ENCODE results near the gene USF3. TPM values are rescaled to one million over a fixed set of nuclear protein-coding genes. Genes with fewer than 3 reads are reported as not detected.

The USF3 gene
- total and polyA plus RNA-seq, 2 experiments from 2014 or later, result 10.1 to 23.5 TPM

DNA sequence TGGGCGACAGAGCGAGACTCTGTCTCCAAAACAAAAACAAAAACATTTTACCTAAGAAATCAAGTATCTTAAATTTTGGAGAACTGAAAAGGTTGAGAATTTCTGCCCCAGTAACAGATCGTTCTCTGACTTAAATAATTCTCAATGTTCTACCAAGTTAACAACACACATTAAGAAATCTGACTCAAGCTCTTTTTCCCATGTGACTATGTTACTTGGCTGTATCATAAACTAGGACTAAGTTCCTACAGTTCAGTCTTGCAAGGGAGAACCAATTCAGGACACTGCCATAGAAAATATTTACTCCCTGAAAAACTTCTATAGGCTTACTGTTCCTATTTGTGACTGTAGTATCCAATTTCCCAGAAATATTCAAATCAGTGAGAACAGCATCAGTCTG, 20.9 kb upstream of the USF3 start:
- Mint-ChIP-seq H3K9me3 (no peaks in the 10 kb centered on the region), H3K36me3 (ENCODE audit: low read depth) (peaks cover 37% of the 10 kb centered on the region), H3K4me1 (no peaks in the 10 kb centered on the region), H3K27me3 (ENCODE audit: insufficient read depth, low read depth, poor library complexity) (peaks cover 7% of the 10 kb centered on the region), H3K4me3 (no peak overlapping the region), H3K27ac (no peak overlapping the region)
- H3K4me2 ChIP-seq, result no peak overlapping the region
- no peak overlapping the region for H3K4me3 ChIP-seq
- H2AFZ ChIP-seq, result no peak overlapping the region
- peaks cover 19% of the 10 kb centered on the region; the same call in 1 of the 2 replicates for H3K36me3 ChIP-seq (ENCODE audit: insufficient read depth)
- TF ChIP-seq CREB1 (CRISPR knock-in tag; IDR thresholded peaks at IDR 0.05; ENCODE audit: low read depth) (no peak), EZH2phosphoT487 (IDR thresholded peaks at IDR 0.05; ENCODE audit: unreplicated experiment) (no peak), JUNB (IDR thresholded peaks at IDR 0.05; ENCODE audit: unreplicated experiment) (no peak), POLR2AphosphoS5 (IDR thresholded peaks at IDR 0.05; ENCODE audit: low read depth) (no peak), NANOG (IDR thresholded peaks at IDR 0.05; ENCODE audit: borderline replicate concordance) (no peak), STAT1 (IDR thresholded peaks at IDR 0.05; ENCODE audit: unreplicated experiment) (no peak), EZH2 (IDR thresholded peaks at IDR 0.05; ENCODE audit: low read depth, unreplicated experiment) (no peak)
- TF ChIP-seq, protein P1, sequence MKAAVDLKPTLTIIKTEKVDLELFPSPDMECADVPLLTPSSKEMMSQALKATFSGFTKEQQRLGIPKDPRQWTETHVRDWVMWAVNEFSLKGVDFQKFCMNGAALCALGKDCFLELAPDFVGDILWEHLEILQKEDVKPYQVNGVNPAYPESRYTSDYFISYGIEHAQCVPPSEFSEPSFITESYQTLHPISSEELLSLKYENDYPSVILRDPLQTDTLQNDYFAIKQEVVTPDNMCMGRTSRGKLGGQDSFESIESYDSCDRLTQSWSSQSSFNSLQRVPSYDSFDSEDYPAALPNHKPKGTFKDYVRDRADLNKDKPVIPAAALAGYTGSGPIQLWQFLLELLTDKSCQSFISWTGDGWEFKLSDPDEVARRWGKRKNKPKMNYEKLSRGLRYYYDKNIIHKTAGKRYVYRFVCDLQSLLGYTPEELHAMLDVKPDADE (IDR thresholded peaks at IDR 0.05), result no peak
- TF ChIP-seq, protein P2, sequence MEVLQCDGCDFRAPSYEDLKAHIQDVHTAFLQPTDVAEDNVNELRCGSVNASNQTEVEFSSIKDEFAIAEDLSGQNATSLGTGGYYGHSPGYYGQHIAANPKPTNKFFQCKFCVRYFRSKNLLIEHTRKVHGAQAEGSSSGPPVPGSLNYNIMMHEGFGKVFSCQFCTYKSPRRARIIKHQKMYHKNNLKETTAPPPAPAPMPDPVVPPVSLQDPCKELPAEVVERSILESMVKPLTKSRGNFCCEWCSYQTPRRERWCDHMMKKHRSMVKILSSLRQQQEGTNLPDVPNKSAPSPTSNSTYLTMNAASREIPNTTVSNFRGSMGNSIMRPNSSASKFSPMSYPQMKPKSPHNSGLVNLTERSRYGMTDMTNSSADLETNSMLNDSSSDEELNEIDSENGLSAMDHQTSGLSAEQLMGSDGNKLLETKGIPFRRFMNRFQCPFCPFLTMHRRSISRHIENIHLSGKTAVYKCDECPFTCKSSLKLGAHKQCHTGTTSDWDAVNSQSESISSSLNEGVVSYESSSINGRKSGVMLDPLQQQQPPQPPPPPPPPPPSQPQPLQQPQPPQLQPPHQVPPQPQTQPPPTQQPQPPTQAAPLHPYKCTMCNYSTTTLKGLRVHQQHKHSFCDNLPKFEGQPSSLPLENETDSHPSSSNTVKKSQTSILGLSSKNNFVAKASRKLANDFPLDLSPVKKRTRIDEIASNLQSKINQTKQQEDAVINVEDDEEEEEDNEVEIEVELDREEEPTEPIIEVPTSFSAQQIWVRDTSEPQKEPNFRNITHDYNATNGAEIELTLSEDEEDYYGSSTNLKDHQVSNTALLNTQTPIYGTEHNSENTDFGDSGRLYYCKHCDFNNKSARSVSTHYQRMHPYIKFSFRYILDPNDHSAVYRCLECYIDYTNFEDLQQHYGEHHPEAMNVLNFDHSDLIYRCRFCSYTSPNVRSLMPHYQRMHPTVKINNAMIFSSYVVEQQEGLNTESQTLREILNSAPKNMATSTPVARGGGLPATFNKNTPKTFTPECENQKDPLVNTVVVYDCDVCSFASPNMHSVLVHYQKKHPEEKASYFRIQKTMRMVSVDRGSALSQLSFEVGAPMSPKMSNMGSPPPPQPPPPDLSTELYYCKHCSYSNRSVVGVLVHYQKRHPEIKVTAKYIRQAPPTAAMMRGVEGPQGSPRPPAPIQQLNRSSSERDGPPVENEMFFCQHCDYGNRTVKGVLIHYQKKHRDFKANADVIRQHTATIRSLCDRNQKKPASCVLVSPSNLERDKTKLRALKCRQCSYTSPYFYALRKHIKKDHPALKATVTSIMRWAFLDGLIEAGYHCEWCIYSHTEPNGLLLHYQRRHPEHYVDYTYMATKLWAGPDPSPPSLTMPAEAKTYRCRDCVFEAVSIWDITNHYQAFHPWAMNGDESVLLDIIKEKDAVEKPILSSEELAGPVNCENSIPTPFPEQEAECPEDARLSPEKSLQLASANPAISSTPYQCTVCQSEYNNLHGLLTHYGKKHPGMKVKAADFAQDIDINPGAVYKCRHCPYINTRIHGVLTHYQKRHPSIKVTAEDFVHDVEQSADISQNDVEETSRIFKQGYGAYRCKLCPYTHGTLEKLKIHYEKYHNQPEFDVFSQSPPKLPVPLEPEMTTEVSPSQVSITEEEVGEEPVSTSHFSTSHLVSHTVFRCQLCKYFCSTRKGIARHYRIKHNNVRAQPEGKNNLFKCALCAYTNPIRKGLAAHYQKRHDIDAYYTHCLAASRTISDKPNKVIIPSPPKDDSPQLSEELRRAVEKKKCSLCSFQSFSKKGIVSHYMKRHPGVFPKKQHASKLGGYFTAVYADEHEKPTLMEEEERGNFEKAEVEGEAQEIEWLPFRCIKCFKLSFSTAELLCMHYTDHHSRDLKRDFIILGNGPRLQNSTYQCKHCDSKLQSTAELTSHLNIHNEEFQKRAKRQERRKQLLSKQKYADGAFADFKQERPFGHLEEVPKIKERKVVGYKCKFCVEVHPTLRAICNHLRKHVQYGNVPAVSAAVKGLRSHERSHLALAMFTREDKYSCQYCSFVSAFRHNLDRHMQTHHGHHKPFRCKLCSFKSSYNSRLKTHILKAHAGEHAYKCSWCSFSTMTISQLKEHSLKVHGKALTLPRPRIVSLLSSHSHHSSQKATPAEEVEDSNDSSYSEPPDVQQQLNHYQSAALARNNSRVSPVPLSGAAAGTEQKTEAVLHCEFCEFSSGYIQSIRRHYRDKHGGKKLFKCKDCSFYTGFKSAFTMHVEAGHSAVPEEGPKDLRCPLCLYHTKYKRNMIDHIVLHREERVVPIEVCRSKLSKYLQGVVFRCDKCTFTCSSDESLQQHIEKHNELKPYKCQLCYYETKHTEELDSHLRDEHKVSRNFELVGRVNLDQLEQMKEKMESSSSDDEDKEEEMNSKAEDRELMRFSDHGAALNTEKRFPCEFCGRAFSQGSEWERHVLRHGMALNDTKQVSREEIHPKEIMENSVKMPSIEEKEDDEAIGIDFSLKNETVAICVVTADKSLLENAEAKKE (CRISPR knock-in tag; IDR thresholded peaks at IDR 0.05), result no peak
- TF ChIP-seq, protein P3, sequence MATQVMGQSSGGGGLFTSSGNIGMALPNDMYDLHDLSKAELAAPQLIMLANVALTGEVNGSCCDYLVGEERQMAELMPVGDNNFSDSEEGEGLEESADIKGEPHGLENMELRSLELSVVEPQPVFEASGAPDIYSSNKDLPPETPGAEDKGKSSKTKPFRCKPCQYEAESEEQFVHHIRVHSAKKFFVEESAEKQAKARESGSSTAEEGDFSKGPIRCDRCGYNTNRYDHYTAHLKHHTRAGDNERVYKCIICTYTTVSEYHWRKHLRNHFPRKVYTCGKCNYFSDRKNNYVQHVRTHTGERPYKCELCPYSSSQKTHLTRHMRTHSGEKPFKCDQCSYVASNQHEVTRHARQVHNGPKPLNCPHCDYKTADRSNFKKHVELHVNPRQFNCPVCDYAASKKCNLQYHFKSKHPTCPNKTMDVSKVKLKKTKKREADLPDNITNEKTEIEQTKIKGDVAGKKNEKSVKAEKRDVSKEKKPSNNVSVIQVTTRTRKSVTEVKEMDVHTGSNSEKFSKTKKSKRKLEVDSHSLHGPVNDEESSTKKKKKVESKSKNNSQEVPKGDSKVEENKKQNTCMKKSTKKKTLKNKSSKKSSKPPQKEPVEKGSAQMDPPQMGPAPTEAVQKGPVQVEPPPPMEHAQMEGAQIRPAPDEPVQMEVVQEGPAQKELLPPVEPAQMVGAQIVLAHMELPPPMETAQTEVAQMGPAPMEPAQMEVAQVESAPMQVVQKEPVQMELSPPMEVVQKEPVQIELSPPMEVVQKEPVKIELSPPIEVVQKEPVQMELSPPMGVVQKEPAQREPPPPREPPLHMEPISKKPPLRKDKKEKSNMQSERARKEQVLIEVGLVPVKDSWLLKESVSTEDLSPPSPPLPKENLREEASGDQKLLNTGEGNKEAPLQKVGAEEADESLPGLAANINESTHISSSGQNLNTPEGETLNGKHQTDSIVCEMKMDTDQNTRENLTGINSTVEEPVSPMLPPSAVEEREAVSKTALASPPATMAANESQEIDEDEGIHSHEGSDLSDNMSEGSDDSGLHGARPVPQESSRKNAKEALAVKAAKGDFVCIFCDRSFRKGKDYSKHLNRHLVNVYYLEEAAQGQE (IDR thresholded peaks at IDR 0.05; ENCODE audit: unreplicated experiment), result no peak
- 0 out of 2 replicates have a peak overlapping the region, but pooled peaks have one; percentile 21 for H3K27ac ChIP-seq (ENCODE audit: low read depth)
- no peaks in the 10 kb centered on the region for H3K4me1 ChIP-seq (ENCODE audit: insufficient read depth)
- 0 out of 2 replicates have a peak, but pooled peaks cover 5% of the 10 kb centered on the region for H3K79me2 ChIP-seq (replicated peaks; ENCODE audit: insufficient read depth)
- DNase-seq (ENCODE audit: low spot score) (no peak), ATAC-seq (no peak)
- no peaks in the 10 kb centered on the region for H3K27me3 ChIP-seq (ENCODE audit: insufficient read depth)
- H3K9me2 ChIP-seq (ENCODE audit: insufficient read depth), result no peaks in the 10 kb centered on the region
- H4K20me1 ChIP-seq (replicated peaks; ENCODE audit: insufficient read depth), result 0 out of 2 replicates have a peak, but pooled peaks cover 4% of the 10 kb centered on the region
- H3F3A ChIP-seq (replicated peaks; ENCODE audit: low read depth), result no peaks in the 10 kb centered on the region
